ENCODE measurements around the gene ZCRB1. TPM values are rescaled to one million over a fixed set of nuclear protein-coding genes. Genes with fewer than 3 reads are reported as not detected.

Gene ZCRB1
- total RNA-seq, 1 donor from 2014 or later, result 43.2 TPM

DNA sequence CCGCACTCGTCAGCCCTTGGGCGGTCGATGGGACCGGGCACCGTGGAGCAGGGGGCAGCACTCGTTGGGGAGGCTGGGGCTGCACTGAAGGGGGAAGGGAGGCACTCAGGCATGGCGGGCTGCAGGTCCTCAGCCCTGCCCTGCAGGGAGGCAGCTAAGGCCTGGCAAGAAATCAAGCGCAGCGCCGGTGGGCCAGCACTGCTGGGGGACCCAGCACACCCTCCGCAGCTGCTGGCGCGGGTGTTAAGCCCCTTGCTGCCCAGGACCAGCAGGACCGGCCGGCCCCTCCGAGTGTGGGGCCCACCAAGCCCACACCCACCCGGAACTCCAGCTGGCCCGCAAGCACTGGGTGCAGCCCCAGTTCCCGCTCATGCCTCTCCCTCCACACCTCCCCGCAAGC, 52.2 kb downstream of the ZCRB1 start:
- Mint-ChIP-seq H3K27ac (ENCODE audit: unreplicated experiment) (no peak overlapping the region), H3K4me3 (ENCODE audit: unreplicated experiment) (no peak overlapping the region), H3K27me3 (ENCODE audit: unreplicated experiment) (peaks cover 7% of the 10 kb centered on the region), H3K4me1 (ENCODE audit: low read depth, unreplicated experiment) (no peaks in the 10 kb centered on the region), H3K36me3 (ENCODE audit: unreplicated experiment) (no peaks in the 10 kb centered on the region), H3K9me3 (ENCODE audit: unreplicated experiment) (no peaks in the 10 kb centered on the region)
- TF ChIP-seq CTCF (IDR thresholded peaks at IDR 0.05; ENCODE audit: partially characterized antibody, unreplicated experiment), result no peak
- no peak for DNase-seq

DNA sequence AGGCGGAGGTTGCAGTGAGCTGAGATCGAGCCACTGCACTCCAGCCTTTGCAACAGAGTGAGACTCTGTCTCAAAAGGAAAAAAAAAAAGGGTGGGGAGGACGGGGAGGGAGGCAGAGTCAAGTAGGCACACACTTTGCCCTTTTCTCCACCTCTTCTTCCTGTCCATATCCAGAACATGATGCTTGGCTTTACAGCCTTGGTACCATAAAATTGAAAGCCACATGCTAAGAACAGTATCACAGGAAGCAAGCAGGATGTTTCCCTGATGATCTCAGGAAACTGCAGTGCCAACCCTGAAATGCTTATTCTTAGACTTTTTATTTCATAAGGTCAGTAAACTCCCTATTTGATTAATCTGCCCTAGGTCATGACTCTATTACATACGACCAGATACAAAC, 55.3 kb downstream of the ZCRB1 start:
- Mint-ChIP-seq H3K27me3 (ENCODE audit: unreplicated experiment) (peaks cover 5% of the 10 kb centered on the region), H3K4me1 (ENCODE audit: low read depth, unreplicated experiment) (no peaks in the 10 kb centered on the region), H3K9me3 (ENCODE audit: unreplicated experiment) (no peaks in the 10 kb centered on the region), H3K36me3 (ENCODE audit: unreplicated experiment) (no peaks in the 10 kb centered on the region), H3K4me3 (ENCODE audit: unreplicated experiment) (no peak overlapping the region), H3K27ac (ENCODE audit: unreplicated experiment) (no peak overlapping the region)
- no peak for DNase-seq
- TF ChIP-seq CTCF (IDR thresholded peaks at IDR 0.05; ENCODE audit: partially characterized antibody, unreplicated experiment), result no peak

DNA sequence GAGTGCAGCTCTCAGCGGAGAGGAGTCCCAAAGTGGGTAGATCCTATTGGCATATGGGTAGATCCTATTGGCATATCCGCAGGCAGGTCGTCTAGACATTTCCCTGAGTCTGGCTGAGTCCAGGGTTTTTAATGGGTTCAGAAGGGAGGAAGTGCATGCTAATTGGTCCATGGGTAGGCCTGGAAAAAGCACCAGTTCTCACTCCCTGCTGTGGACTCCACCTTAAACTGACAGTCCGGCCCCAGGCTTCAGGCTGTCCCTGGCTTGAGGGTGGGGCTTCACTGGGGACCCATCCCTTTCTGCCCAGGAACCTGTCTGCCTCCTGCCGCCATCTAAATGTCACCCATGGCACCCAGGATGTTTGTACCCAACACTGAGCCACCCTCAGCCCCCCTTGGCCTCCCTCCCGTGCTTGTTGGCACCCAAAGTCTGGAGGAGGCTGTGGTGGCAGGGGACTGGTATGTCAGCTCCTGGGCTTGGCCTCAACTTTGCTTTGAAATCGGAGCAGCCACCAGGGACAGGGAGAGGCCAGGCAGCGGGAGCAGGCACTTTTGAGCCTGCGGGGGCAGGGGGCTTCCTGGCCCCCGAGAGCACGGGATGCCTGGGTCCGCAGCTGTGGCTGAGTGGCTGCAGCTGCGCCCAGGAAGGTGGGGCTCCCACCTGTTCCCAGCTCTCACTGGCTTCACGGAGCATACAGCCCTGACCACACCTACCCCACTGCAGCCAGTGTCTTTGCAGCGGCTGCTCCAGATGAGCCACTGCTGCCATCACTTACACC, 58.3 kb downstream of the ZCRB1 start:
- DNase-seq, result no peak
- Mint-ChIP-seq H3K27ac (ENCODE audit: unreplicated experiment) (no peak overlapping the region), H3K27me3 (ENCODE audit: unreplicated experiment) (peaks cover 5% of the 10 kb centered on the region), H3K4me3 (ENCODE audit: unreplicated experiment) (no peak overlapping the region), H3K9me3 (ENCODE audit: unreplicated experiment) (no peaks in the 10 kb centered on the region), H3K36me3 (ENCODE audit: unreplicated experiment) (no peaks in the 10 kb centered on the region), H3K4me1 (ENCODE audit: low read depth, unreplicated experiment) (no peaks in the 10 kb centered on the region)
- TF ChIP-seq CTCF (IDR thresholded peaks at IDR 0.05; ENCODE audit: partially characterized antibody, unreplicated experiment), result no peak

DNA sequence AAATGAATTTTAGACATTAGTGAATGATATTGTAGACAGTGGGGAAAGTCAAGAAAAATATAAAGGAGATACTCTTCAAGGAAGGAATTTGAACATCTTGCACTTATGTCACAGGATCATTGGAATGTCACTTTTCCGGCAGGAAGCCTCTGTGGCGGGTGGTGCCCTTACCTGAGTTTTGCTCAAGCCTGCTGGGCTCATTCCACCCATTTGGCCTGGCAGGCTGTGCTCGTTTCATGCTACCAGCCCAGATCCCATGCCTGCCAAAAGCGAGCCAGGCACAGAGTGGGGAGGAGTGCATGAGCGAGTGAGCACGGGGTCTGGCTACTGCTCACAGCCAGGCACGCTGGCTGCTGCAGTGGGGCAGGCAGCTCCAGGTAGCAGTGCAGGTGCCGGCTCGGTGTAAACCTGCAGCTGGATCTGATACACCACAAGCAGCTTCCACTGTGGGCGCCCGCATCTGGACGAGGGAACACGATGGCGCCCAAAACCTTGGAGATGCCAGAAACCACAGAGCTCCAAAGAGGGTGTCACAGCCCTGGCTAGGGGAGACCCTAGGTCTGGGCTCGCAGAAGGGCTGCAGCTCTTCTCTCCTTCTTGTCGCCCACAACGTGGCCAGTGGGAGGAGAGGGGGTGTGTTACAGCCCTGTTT, 59.2 kb downstream of the ZCRB1 start:
- Mint-ChIP-seq H3K4me1 (ENCODE audit: low read depth, unreplicated experiment) (no peaks in the 10 kb centered on the region), H3K4me3 (ENCODE audit: unreplicated experiment) (no peak overlapping the region), H3K27ac (ENCODE audit: unreplicated experiment) (no peak overlapping the region), H3K9me3 (ENCODE audit: unreplicated experiment) (no peaks in the 10 kb centered on the region), H3K27me3 (ENCODE audit: unreplicated experiment) (peaks cover 3% of the 10 kb centered on the region), H3K36me3 (ENCODE audit: unreplicated experiment) (no peaks in the 10 kb centered on the region)
- no peak for TF ChIP-seq CTCF (IDR thresholded peaks at IDR 0.05; ENCODE audit: partially characterized antibody, unreplicated experiment)
- no peak for DNase-seq

DNA sequence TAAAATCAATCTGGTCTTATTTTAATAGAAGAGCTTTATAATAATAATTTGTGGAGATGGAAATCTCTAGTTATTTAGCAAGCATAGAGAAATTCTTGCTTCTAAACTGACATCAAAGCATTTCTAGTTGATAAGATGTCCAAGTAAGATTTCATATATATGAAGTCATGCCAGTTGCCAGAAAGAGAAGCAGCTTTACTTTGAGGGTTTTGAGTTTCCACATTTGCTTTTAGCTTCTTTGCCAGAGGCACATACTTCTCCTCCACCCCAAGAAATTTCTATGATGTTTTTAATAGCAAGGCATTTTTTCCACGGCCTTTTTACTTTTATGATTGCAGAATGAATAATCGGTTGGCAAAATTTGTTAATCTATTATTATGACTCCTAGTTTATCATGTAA, 63.6 kb downstream of the ZCRB1 start:
- DNase-seq, result no peak
- TF ChIP-seq CTCF (IDR thresholded peaks at IDR 0.05; ENCODE audit: partially characterized antibody, unreplicated experiment), result no peak
- H3K9me3 Mint-ChIP-seq (ENCODE audit: unreplicated experiment), result no peaks in the 10 kb centered on the region
- no peaks in the 10 kb centered on the region for H3K27me3 Mint-ChIP-seq (ENCODE audit: unreplicated experiment)
- no peak overlapping the region for H3K4me3 Mint-ChIP-seq (ENCODE audit: unreplicated experiment)
- H3K27ac Mint-ChIP-seq (ENCODE audit: unreplicated experiment), result no peak overlapping the region
- H3K4me1 Mint-ChIP-seq (ENCODE audit: low read depth, unreplicated experiment), result no peaks in the 10 kb centered on the region
- H3K36me3 Mint-ChIP-seq (ENCODE audit: unreplicated experiment), result no peaks in the 10 kb centered on the region
